Sigmoid colon (tissue), 4 donors: ENCODE results near the gene RBBP8.

Experiments
- EP300 ChIP-seq, 4 donors: sonication (generic); formaldehyde crosslinking; IDR thresholded peaks; one replicate each; pipeline ENCODE4 v1.6.1; 2017; ENCODE audit warnings: antibody characterized with exemption in 4 of 4
- POLR2A ChIP-seq, 2 donors: fragments of 450-650 bp; IDR thresholded peaks; one replicate each; pipeline ENCODE4 v1.6.1; 2016; ENCODE audit warnings: antibody characterized with exemption in 2 of 2, mild to moderate bottlenecking in 2 of 2, moderate library complexity in 2 of 2
- POLR2AphosphoS5 ChIP-seq, 4 donors: sonication (generic); formaldehyde crosslinking; IDR thresholded peaks; one replicate each; pipeline ENCODE4 v1.6.1; 2017; ENCODE audit warnings: antibody characterized with exemption in 4 of 4
- TF ChIP-seq, protein P1 (sequence below), 4 experiments: fragments of 450-650 bp in 3 of 4; fragments of 200-600 bp in 1 of 4; IDR thresholded peaks; one replicate each; pipeline ENCODE4 v1.5.1; 2016 to 2019; ENCODE audit warnings: antibody characterized with exemption in 4 of 4, mild to moderate bottlenecking in 3 of 4, moderate library complexity in 2 of 4

GRCh38 chr18:23073996-23074606 lies 141.0 kb downstream of the RBBP8 start:
- TF ChIP-seq POLR2A (IDR thresholded peaks at IDR 0.05) (no peak), EP300 (IDR thresholded peaks at IDR 0.05) (no peak), POLR2AphosphoS5 (IDR thresholded peaks at IDR 0.05) (no peak)
- TF ChIP-seq, protein P1, sequence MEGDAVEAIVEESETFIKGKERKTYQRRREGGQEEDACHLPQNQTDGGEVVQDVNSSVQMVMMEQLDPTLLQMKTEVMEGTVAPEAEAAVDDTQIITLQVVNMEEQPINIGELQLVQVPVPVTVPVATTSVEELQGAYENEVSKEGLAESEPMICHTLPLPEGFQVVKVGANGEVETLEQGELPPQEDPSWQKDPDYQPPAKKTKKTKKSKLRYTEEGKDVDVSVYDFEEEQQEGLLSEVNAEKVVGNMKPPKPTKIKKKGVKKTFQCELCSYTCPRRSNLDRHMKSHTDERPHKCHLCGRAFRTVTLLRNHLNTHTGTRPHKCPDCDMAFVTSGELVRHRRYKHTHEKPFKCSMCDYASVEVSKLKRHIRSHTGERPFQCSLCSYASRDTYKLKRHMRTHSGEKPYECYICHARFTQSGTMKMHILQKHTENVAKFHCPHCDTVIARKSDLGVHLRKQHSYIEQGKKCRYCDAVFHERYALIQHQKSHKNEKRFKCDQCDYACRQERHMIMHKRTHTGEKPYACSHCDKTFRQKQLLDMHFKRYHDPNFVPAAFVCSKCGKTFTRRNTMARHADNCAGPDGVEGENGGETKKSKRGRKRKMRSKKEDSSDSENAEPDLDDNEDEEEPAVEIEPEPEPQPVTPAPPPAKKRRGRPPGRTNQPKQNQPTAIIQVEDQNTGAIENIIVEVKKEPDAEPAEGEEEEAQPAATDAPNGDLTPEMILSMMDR (IDR thresholded peaks at IDR 0.05): no peak
